ENCODE measurements around the gene DACT1.
"Not testable (repeated sequence)": the region's sequence is repeated elsewhere in the genome, so short reads cannot be mapped to it uniquely, and the experiment has no call there.

The DACT1 gene, protein sequence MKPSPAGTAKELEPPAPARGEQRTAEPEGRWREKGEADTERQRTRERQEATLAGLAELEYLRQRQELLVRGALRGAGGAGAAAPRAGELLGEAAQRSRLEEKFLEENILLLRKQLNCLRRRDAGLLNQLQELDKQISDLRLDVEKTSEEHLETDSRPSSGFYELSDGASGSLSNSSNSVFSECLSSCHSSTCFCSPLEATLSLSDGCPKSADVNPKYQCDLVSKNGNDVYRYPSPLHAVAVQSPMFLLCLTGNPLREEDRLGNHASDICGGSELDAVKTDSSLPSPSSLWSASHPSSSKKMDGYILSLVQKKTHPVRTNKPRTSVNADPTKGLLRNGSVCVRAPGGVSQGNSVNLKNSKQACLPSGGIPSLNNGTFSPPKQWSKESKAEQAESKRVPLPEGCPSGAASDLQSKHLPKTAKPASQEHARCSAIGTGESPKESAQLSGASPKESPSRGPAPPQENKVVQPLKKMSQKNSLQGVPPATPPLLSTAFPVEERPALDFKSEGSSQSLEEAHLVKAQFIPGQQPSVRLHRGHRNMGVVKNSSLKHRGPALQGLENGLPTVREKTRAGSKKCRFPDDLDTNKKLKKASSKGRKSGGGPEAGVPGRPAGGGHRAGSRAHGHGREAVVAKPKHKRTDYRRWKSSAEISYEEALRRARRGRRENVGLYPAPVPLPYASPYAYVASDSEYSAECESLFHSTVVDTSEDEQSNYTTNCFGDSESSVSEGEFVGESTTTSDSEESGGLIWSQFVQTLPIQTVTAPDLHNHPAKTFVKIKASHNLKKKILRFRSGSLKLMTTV

GRCh38 chr14:58637391-58638230 is at the start of gene DACT1:
Gene DACT1, plus strand, starts transcription at chr14:58637962. Its CDS starts 241 bp downstream, at chr14:58638203.
- H3K27me3 ChIP-seq (ENCODE audit: insufficient read depth, insufficient read length), result peaks cover 16% of the 10 kb centered on the region
- peaks cover 27% of the 10 kb centered on the region for H3K36me3 ChIP-seq (ENCODE audit: insufficient read depth, insufficient read length, low read length)
- no peaks in the 10 kb centered on the region for H3K4me1 ChIP-seq (ENCODE audit: insufficient read depth, insufficient read length)
- DNase-seq (ENCODE audit: low read depth, low spot score), result no peak
- no peak for TF ChIP-seq ZNF274 (IDR thresholded peaks at IDR 0.05; ENCODE audit: low read depth, low read length)
- no peak for TF ChIP-seq SUZ12 (IDR thresholded peaks at IDR 0.05; ENCODE audit: extremely low read depth, insufficient read depth, insufficient read length)
- TF ChIP-seq YY1 (IDR thresholded peaks at IDR 0.05; ENCODE audit: insufficient read depth, insufficient read length), result no peak
- H3K9ac ChIP-seq (ENCODE audit: insufficient read length, low read depth), result peak within 1 kb of the TSS; percentile 89
- H3K4me3 ChIP-seq (ENCODE audit: insufficient read length, low read depth), result peak within 1 kb of the TSS; percentile 68
- H3K9me3 ChIP-seq (ENCODE audit: insufficient read depth, low read length), result no peaks in the 10 kb centered on the region

GRCh38 chr14:58588321-58588720 is 49.4 kb upstream of the DACT1 start:
- not testable (repeated sequence) for H3K4me3 ChIP-seq (ENCODE audit: insufficient read length, low read depth); H3K9ac ChIP-seq (ENCODE audit: insufficient read length, low read depth); H3K36me3 ChIP-seq (ENCODE audit: insufficient read depth, insufficient read length, low read length); H3K27me3 ChIP-seq (ENCODE audit: insufficient read depth, insufficient read length); H3K4me1 ChIP-seq (ENCODE audit: insufficient read depth, insufficient read length); H3K9me3 ChIP-seq (ENCODE audit: insufficient read depth, low read length); DNase-seq (ENCODE audit: low read depth, low spot score)

GRCh38 chr14:58593977-58594376 is 43.8 kb upstream of the DACT1 start:
- no peaks in the 10 kb centered on the region for H3K9me3 ChIP-seq (ENCODE audit: insufficient read depth, low read length)
- no peaks in the 10 kb centered on the region for H3K4me1 ChIP-seq (ENCODE audit: insufficient read depth, insufficient read length)
- H3K36me3 ChIP-seq (ENCODE audit: insufficient read depth, insufficient read length, low read length), result no peaks in the 10 kb centered on the region
- H3K9ac ChIP-seq (ENCODE audit: insufficient read length, low read depth), result no peak overlapping the region
- no peak for DNase-seq (ENCODE audit: low read depth, low spot score)
- H3K27me3 ChIP-seq (ENCODE audit: insufficient read depth, insufficient read length), result no peaks in the 10 kb centered on the region
- no peak for TF ChIP-seq SUZ12 (IDR thresholded peaks at IDR 0.05; ENCODE audit: extremely low read depth, insufficient read depth, insufficient read length)
- TF ChIP-seq ZNF274 (IDR thresholded peaks at IDR 0.05; ENCODE audit: low read depth, low read length), result no peak
- TF ChIP-seq YY1 (IDR thresholded peaks at IDR 0.05; ENCODE audit: insufficient read depth, insufficient read length), result no peak
- H3K4me3 ChIP-seq (ENCODE audit: insufficient read length, low read depth), result no peak overlapping the region

DNA sequence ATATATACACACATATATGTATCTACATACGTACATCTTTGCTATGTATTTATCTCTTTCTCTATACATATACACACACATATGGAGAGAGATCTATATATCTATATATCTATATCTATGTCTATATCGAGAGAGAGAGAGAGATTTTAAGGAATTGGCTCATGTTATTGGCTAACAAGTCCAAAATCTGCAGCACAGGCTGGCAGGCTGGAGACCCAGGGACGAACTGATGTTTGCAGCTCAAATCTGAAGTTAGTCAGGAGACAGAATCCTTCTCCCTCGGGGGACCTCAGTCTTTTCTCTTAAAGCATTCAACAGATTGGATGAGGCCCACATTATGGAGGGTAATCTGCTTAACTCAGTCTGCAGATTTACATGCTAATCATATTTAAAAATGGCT is 40.7 kb upstream of the DACT1 start:
- Histone ChIP-seq H3K27me3 (ENCODE audit: insufficient read depth, insufficient read length) (no peaks in the 10 kb centered on the region), H3K36me3 (ENCODE audit: insufficient read depth, insufficient read length, low read length) (no peaks in the 10 kb centered on the region), H3K4me1 (ENCODE audit: insufficient read depth, insufficient read length) (no peaks in the 10 kb centered on the region), H3K9me3 (ENCODE audit: insufficient read depth, low read length) (no peaks in the 10 kb centered on the region), H3K4me3 (ENCODE audit: insufficient read length, low read depth) (no peak overlapping the region), H3K9ac (ENCODE audit: insufficient read length, low read depth) (no peak overlapping the region)
- no peak for DNase-seq (ENCODE audit: low read depth, low spot score)
- TF ChIP-seq ZNF274 (IDR thresholded peaks at IDR 0.05; ENCODE audit: low read depth, low read length) (no peak), SUZ12 (IDR thresholded peaks at IDR 0.05; ENCODE audit: extremely low read depth, insufficient read depth, insufficient read length) (no peak), YY1 (IDR thresholded peaks at IDR 0.05; ENCODE audit: insufficient read depth, insufficient read length) (no peak)

GRCh38 chr14:58598028-58598803 is 39.5 kb upstream of the DACT1 start:
- H3K9ac ChIP-seq (ENCODE audit: insufficient read length, low read depth), result no peak overlapping the region
- no peaks in the 10 kb centered on the region for H3K27me3 ChIP-seq (ENCODE audit: insufficient read depth, insufficient read length)
- H3K4me1 ChIP-seq (ENCODE audit: insufficient read depth, insufficient read length), result no peaks in the 10 kb centered on the region
- DNase-seq (ENCODE audit: low read depth, low spot score), result no peak
- TF ChIP-seq YY1 (IDR thresholded peaks at IDR 0.05; ENCODE audit: insufficient read depth, insufficient read length) (no peak), SUZ12 (IDR thresholded peaks at IDR 0.05; ENCODE audit: extremely low read depth, insufficient read depth, insufficient read length) (no peak), ZNF274 (IDR thresholded peaks at IDR 0.05; ENCODE audit: low read depth, low read length) (no peak)
- H3K4me3 ChIP-seq (ENCODE audit: insufficient read length, low read depth), result no peak overlapping the region
- no peaks in the 10 kb centered on the region for H3K36me3 ChIP-seq (ENCODE audit: insufficient read depth, insufficient read length, low read length)
- no peaks in the 10 kb centered on the region for H3K9me3 ChIP-seq (ENCODE audit: insufficient read depth, low read length)

DNA sequence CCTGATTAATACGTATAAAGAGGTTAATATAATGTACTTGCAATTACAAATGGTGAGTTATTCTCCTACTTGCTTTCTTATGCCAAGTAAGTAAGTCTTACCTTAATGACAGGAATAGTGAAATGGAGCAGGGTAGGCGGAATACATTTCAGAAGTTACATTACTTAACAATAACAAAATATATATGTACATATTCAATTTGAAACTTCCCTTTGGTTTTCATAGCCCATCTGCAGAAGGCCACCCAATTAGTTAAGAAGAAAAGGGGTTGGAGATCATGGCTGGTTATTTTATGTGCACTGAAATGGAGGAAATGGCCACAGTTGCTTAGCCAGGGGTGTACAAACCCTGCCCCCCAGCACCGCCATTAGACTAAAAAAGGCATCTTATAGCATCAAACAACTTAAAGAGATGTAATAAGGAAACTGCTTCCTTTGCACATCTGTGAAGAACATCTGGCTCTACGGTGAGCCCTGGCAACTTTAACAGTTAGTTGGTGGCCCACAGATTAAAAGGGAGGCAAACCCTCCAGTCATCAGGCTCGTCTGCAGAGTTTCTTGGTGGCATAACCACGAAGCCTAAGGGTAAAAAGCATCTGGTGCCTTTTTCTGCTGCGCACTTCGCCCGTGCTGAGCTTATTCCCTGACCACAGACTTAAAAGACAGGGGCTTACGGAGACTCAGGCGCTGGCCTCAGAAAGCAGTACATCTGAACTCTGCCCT is 38.8 kb upstream of the DACT1 start:
- H3K9ac ChIP-seq (ENCODE audit: insufficient read length, low read depth), result no peak overlapping the region
- DNase-seq (ENCODE audit: low read depth, low spot score), result no peak
- H3K4me1 ChIP-seq (ENCODE audit: insufficient read depth, insufficient read length), result no peaks in the 10 kb centered on the region
- H3K9me3 ChIP-seq (ENCODE audit: insufficient read depth, low read length), result no peaks in the 10 kb centered on the region
- no peaks in the 10 kb centered on the region for H3K27me3 ChIP-seq (ENCODE audit: insufficient read depth, insufficient read length)
- no peak overlapping the region for H3K4me3 ChIP-seq (ENCODE audit: insufficient read length, low read depth)
- TF ChIP-seq SUZ12 (IDR thresholded peaks at IDR 0.05; ENCODE audit: extremely low read depth, insufficient read depth, insufficient read length) (no peak), YY1 (IDR thresholded peaks at IDR 0.05; ENCODE audit: insufficient read depth, insufficient read length) (no peak), ZNF274 (IDR thresholded peaks at IDR 0.05; ENCODE audit: low read depth, low read length) (no peak)
- no peaks in the 10 kb centered on the region for H3K36me3 ChIP-seq (ENCODE audit: insufficient read depth, insufficient read length, low read length)
